Osteoblast (primary cell): Measurements from ENCODE around the gene RNLS. TPM values are rescaled to one million over a fixed set of nuclear protein-coding genes. Genes with fewer than 3 reads are reported as not detected.
A peak's percentile ranks its signal among the peaks of the same experiment; 100 is the strongest.

ENCODE experiments used
- DNase-seq: peaks from one replicate; pipeline ENCODE4 v3.0.0; 2011; ENCODE audit warnings: low spot score, mixed read lengths; ENCODE audit not compliant: insufficient read length; ENCODE audit errors: missing footprints
- H2AFZ ChIP-seq: 2 replicates; pipeline ENCODE4 v1.6.0; 2011; ENCODE audit warnings: mild to moderate bottlenecking, low read length
- H3K27ac ChIP-seq: 2 replicates; pipeline ENCODE4 v1.5.1; 2011; ENCODE audit warnings: mild to moderate bottlenecking, low read depth, low read length, moderate library complexity
- H3K27me3 ChIP-seq: 2 replicates; pipeline ENCODE4 v1.6.0; 2012; ENCODE audit warnings: mild to moderate bottlenecking, control low read depth, inconsistent platforms, low read length, moderate library complexity; ENCODE audit not compliant: insufficient read depth
- H3K36me3 ChIP-seq: 2 replicates; pipeline ENCODE4 v1.5.1; 2011; ENCODE audit warnings: mild to moderate bottlenecking, low read length, control low read depth, moderate library complexity; ENCODE audit not compliant: insufficient read depth
- H3K4me1 ChIP-seq: 2 replicates; pipeline ENCODE4 v1.5.1; 2011; ENCODE audit warnings: mild to moderate bottlenecking, low read length, control low read depth, moderate library complexity; ENCODE audit not compliant: insufficient read depth
- H3K4me2 ChIP-seq: 2 replicates; pipeline ENCODE4 v1.6.0; 2011; ENCODE audit warnings: mild to moderate bottlenecking, low read length; ENCODE audit not compliant: insufficient read depth
- H3K4me3 ChIP-seq: fragments of 200-600 bp; sonication (generic); 3 replicates; pipeline ENCODE4 v1.5.1; 2012; ENCODE audit warnings: mild to moderate bottlenecking, low read length, inconsistent platforms; ENCODE audit not compliant: insufficient read depth
- H3K79me2 ChIP-seq: 2 replicates; pipeline ENCODE4 v1.6.0; 2012; ENCODE audit warnings: mild to moderate bottlenecking, low read length, control low read depth, inconsistent platforms; ENCODE audit not compliant: insufficient read depth
- H3K9me3 ChIP-seq: 2 replicates; pipeline ENCODE4 v1.5.1; 2011; ENCODE audit warnings: low read depth, low read length, control low read depth
- H4K20me1 ChIP-seq: 2 replicates; pipeline ENCODE4 v1.6.0; 2012; ENCODE audit warnings: mild to moderate bottlenecking, low read length, control low read depth; ENCODE audit not compliant: insufficient read depth
- total RNA-seq: library from RNA; depleted of rRNA; stranded (reverse); fragments of >200 nt; gene quantifications from 2 replicates; pipeline ENCODE4 v1.2.3, GENCODE V29; 2012
- TF ChIP-seq, protein P1 (sequence below): IDR thresholded peaks from 2 replicates; pipeline ENCODE4 v1.5.1; 2011; ENCODE audit warnings: mild to moderate bottlenecking, low read depth, low read length, moderate library complexity; ENCODE audit errors: extremely low read depth

The RNLS gene
- total RNA-seq, 1 donor = 22.4 TPM

DNA sequence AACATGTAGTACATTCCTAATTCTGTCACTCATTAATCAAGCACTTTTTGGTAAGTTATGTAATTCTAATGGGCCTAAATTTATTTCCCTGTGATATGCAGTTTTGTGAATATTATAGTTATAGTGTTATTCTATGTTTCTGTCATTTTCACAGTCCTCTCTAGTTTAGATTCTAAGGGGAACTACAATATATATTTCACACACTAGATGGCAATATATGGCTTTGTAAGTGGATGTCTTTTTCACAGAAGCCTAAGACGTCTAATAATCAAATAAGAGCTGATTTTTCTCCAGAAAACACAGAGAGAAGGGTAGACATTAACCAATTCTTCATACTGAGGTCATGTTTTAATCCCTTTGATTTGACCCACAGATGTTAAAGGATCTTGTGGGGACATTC lies 18.0 kb downstream of the RNLS start:
- no peak overlapping the region for H3K4me3 ChIP-seq
- no peak overlapping the region for H3K27ac ChIP-seq
- H3K4me1 ChIP-seq = no peaks in the 10 kb centered on the region
- no peak for DNase-seq
- TF ChIP-seq, protein P1, sequence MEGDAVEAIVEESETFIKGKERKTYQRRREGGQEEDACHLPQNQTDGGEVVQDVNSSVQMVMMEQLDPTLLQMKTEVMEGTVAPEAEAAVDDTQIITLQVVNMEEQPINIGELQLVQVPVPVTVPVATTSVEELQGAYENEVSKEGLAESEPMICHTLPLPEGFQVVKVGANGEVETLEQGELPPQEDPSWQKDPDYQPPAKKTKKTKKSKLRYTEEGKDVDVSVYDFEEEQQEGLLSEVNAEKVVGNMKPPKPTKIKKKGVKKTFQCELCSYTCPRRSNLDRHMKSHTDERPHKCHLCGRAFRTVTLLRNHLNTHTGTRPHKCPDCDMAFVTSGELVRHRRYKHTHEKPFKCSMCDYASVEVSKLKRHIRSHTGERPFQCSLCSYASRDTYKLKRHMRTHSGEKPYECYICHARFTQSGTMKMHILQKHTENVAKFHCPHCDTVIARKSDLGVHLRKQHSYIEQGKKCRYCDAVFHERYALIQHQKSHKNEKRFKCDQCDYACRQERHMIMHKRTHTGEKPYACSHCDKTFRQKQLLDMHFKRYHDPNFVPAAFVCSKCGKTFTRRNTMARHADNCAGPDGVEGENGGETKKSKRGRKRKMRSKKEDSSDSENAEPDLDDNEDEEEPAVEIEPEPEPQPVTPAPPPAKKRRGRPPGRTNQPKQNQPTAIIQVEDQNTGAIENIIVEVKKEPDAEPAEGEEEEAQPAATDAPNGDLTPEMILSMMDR = peak; percentile 60
- H3K36me3 ChIP-seq = no peaks in the 10 kb centered on the region
- H3K4me2 ChIP-seq = no peak overlapping the region
- H3K9me3 ChIP-seq = no peaks in the 10 kb centered on the region
- H4K20me1 ChIP-seq = no peaks in the 10 kb centered on the region
- peak overlapping the region; percentile 27 for H2AFZ ChIP-seq
- H3K79me2 ChIP-seq = no peaks in the 10 kb centered on the region
- no peaks in the 10 kb centered on the region for H3K27me3 ChIP-seq

DNA sequence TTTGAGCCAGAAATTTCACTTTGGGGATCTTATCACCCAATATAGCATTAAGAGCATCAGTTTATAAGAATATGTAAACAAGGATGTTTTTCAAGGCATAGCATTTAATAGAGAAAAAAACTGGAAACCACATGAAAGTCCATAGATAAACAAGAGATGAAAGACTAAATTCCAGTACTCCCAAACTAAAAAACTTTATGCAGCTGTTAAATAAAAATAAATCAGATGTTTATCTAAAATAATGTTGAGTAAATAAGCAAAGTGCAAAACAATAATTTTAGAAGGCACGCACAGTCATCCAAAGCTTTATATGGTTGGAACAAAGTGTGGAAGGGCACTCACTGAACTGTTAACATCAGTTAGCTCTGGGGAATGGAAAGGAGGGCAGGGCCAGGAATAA lies 21.0 kb downstream of the RNLS start:
- Histone ChIP-seq H3K79me2 (no peaks in the 10 kb centered on the region), H3K4me3 (no peak overlapping the region), H3K9me3 (no peaks in the 10 kb centered on the region), H3K4me1 (peaks cover 14% of the 10 kb centered on the region), H3K36me3 (no peaks in the 10 kb centered on the region), H3K27ac (no peak overlapping the region), H3K27me3 (no peaks in the 10 kb centered on the region), H2AFZ (no peak overlapping the region), H3K4me2 (no peak overlapping the region), H4K20me1 (no peaks in the 10 kb centered on the region)
- TF ChIP-seq, protein P1 = no peak
- DNase-seq = no peak

DNA sequence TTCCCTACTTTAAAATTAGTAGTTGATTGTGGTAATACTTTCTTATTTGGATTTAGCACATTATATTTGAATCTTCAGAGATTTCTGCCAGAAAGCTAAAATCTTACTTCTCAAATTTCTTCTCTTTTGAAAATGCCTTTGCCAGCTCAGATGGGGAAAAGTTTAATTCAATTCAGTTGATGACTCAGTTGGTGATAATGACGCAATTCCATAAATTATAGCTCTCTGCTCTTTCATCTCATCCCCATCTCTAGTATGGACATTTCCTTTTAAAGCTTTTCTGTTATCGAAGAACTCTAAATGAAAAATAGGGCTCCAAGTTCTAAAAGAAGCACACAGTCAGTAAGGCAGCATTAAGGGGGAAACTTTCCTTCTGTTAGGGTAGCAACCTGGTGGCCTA lies 25.5 kb downstream of the RNLS start:
- DNase-seq = peak; percentile 42
- Histone ChIP-seq H3K79me2 (no peaks in the 10 kb centered on the region), H3K27me3 (no peaks in the 10 kb centered on the region), H3K4me2 (peak overlapping the region; percentile 33), H3K4me1 (peaks cover 24% of the 10 kb centered on the region), H3K9me3 (no peaks in the 10 kb centered on the region), H3K4me3 (no peak overlapping the region), H2AFZ (peak overlapping the region; percentile 15), H4K20me1 (no peaks in the 10 kb centered on the region), H3K27ac (peak overlapping the region; percentile 76), H3K36me3 (no peaks in the 10 kb centered on the region)
- TF ChIP-seq, protein P1 = no peak

DNA sequence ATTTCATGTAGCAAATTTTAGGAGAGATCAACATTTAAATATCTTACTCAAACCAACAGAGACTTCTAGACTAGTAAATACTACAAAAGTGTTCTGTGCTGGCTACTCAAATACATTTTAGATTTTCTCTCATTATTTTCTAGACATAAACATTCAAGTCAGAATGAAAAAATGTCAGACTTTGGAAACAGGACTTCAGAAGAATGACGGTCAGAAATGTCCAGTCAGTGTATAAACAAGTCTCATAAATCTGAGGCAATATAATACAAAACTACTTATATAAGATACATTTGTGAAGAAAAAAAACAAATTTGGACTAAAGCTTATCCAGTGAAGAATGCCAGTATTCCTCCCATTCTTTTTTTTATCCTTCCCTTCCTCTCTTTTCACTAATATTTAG lies 25.9 kb downstream of the RNLS start:
- H3K4me2 ChIP-seq = peak overlapping the region; percentile 33
- TF ChIP-seq, protein P1 = no peak

More for the DNA sequence above, 25.9 kb downstream of the RNLS start:
- H2AFZ ChIP-seq = no peak overlapping the region
- H3K9me3 ChIP-seq = no peaks in the 10 kb centered on the region
- no peaks in the 10 kb centered on the region for H4K20me1 ChIP-seq
- peaks cover 24% of the 10 kb centered on the region for H3K4me1 ChIP-seq
- H3K27me3 ChIP-seq = no peaks in the 10 kb centered on the region
- H3K27ac ChIP-seq = peak overlapping the region; percentile 76
- H3K4me3 ChIP-seq = no peak overlapping the region
- no peak for DNase-seq
- no peaks in the 10 kb centered on the region for H3K36me3 ChIP-seq
- H3K79me2 ChIP-seq = no peaks in the 10 kb centered on the region
